HepG2 (cell line): Measurements from ENCODE around the gene PLPP3. TPM values are rescaled to one million over a fixed set of nuclear protein-coding genes. Genes with fewer than 3 reads are reported as not detected.

Experiments
- CENPX ChIP-seq: sonication (generic); formaldehyde crosslinking; IDR thresholded peaks from 2 replicates; pipeline ENCODE4 v1.9.0; 2021; ENCODE audit warnings: mild to moderate bottlenecking, missing genetic modification reagents, moderate library complexity
- FLYWCH1 ChIP-seq: sonication (generic); formaldehyde crosslinking; IDR thresholded peaks from 2 replicates; pipeline ENCODE4 v1.8.1; 2023; ENCODE audit warnings: mild to moderate bottlenecking, missing genetic modification reagents
- FOXP1 ChIP-seq, 2 experiments: fragments of 450-650 bp in 1 of 2; IDR thresholded peaks; 2 replicates each; pipeline ENCODE4 v1.6.1; 2017 to 2018; ENCODE audit warnings: antibody characterized with exemption in 1 of 2
- MTA3 ChIP-seq: sonication (generic); formaldehyde crosslinking; IDR thresholded peaks from 2 replicates; pipeline ENCODE4 v1.4.0; 2020; ENCODE audit warnings: missing genetic modification reagents
- NR0B2 ChIP-seq: sonication (generic); formaldehyde crosslinking; IDR thresholded peaks from 2 replicates; pipeline ENCODE4 v1.4.0; 2020; ENCODE audit warnings: mild to moderate bottlenecking, missing genetic modification reagents
- PAWR ChIP-seq: sonication (generic); formaldehyde crosslinking; IDR thresholded peaks from 2 replicates; pipeline ENCODE4 v1.4.0; 2020; ENCODE audit warnings: missing genetic modification reagents, mild to moderate bottlenecking, borderline replicate concordance
- PAX8 ChIP-seq: sonication (generic); formaldehyde crosslinking; IDR thresholded peaks from 2 replicates; pipeline ENCODE4 v1.8.0; 2022; ENCODE audit warnings: mild to moderate bottlenecking, missing genetic modification reagents, borderline replicate concordance
- RARA ChIP-seq: IDR thresholded peaks from 2 replicates; pipeline ENCODE4 v1.6.1; 2016; ENCODE audit warnings: missing genetic modification reagents, missing compliant biosample characterization
- SIX4 ChIP-seq: sonication (generic); formaldehyde crosslinking; IDR thresholded peaks from 2 replicates; pipeline ENCODE4 v1.4.0; 2020; ENCODE audit warnings: missing genetic modification reagents
- YEATS2 ChIP-seq: sonication (generic); formaldehyde crosslinking; IDR thresholded peaks from 2 replicates; pipeline ENCODE4 v1.4.0; 2020; ENCODE audit warnings: missing genetic modification reagents, borderline replicate concordance
- ZBTB39 ChIP-seq: sonication (generic); formaldehyde crosslinking; IDR thresholded peaks from 2 replicates; pipeline ENCODE4 v1.5.0; 2020; ENCODE audit warnings: missing genetic modification reagents
- ZBTB8A ChIP-seq: sonication (generic); formaldehyde crosslinking; IDR thresholded peaks from 2 replicates; pipeline ENCODE4 v1.4.0; 2020; ENCODE audit warnings: mild to moderate bottlenecking, low read depth, missing genetic modification reagents, borderline replicate concordance
- ZFP36 ChIP-seq: fragments of 150-350 bp; IDR thresholded peaks from 2 replicates; pipeline ENCODE4 v1.6.1; 2018; ENCODE audit warnings: borderline replicate concordance, low read length, low read depth; ENCODE audit not compliant: partially characterized antibody
- ZFY ChIP-seq: sonication (generic); formaldehyde crosslinking; IDR thresholded peaks from 2 replicates; pipeline ENCODE4 v1.4.0; 2020; ENCODE audit warnings: missing genetic modification reagents
- ZIK1 ChIP-seq: sonication (generic); formaldehyde crosslinking; IDR thresholded peaks from 2 replicates; pipeline ENCODE4 v1.5.0; 2020; ENCODE audit warnings: mild to moderate bottlenecking, low read depth, missing genetic modification reagents, borderline replicate concordance
- ZNF136 ChIP-seq: sonication (generic); formaldehyde crosslinking; IDR thresholded peaks from 2 replicates; pipeline ENCODE4 v1.8.1; 2022; ENCODE audit warnings: low read depth, mild to moderate bottlenecking, moderate library complexity, missing genetic modification reagents
- ZNF510 ChIP-seq: sonication (generic); formaldehyde crosslinking; IDR thresholded peaks from 2 replicates; pipeline ENCODE4 v1.4.0; 2020; ENCODE audit warnings: low read depth, mild to moderate bottlenecking, missing genetic modification reagents
- ZNF766 ChIP-seq: sonication (generic); formaldehyde crosslinking; IDR thresholded peaks from 2 replicates; pipeline ENCODE4 v1.5.0; 2020; ENCODE audit warnings: missing genetic modification reagents, borderline replicate concordance
- polyA plus RNA-seq, 8 experiments: library from polyadenylated mRNA; depleted of rRNA in 3 of 8; stranded (reverse) in 7 of 8; unstranded in 1 of 8; fragments of >200 nt; fragmentation: Illumina TruSeq in 4 of 8; extraction: Trizol in 4 of 8; gene quantifications; 2 replicates each; pipeline versions ENCODE4 v1.2.1 to v1.2.3, GENCODE V29; 2011 to 2016; ENCODE audit warnings: low read depth in 4 of 8, missing spikeins in 1 of 8, mixed read lengths in 1 of 8; ENCODE audit not compliant: insufficient read depth in 1 of 8
- total RNA-seq, 5 experiments: library from RNA; depleted of rRNA; stranded (reverse); fragments of >200 nt; fragmentation: Illumina TruSeq; extraction: Trizol; gene quantifications; 2 replicates each; pipeline ENCODE4 v1.2.3, GENCODE V29; 2016; ENCODE audit warnings: low read depth in 1 of 5
- TF ChIP-seq, protein P1 (sequence below): sonication (generic); formaldehyde crosslinking; IDR thresholded peaks from 2 replicates; pipeline ENCODE4 v1.5.1; 2020; ENCODE audit warnings: mild to moderate bottlenecking, missing genetic modification reagents, moderate library complexity
- TF ChIP-seq, protein P2 (sequence below): sonication (generic); formaldehyde crosslinking; IDR thresholded peaks from 2 replicates; pipeline ENCODE4 v1.4.0; 2020; ENCODE audit warnings: missing genetic modification reagents, borderline replicate concordance
- TF ChIP-seq, protein P3 (sequence below): sonication (generic); formaldehyde crosslinking; IDR thresholded peaks from 2 replicates; pipeline ENCODE4 v1.5.0; 2020; ENCODE audit warnings: mild to moderate bottlenecking, missing genetic modification reagents, borderline replicate concordance

PLPP3 gene
- total and polyA plus RNA-seq, 2 of the 13 experiments (the other 11 are each of a cell fraction or from before 2014, with no cell fraction given) = 49.7 to 65.8 TPM

GRCh38 chr1:56508523-56508983 is 70.8 kb downstream of the PLPP3 start (continued):
- TF ChIP-seq, protein P1, sequence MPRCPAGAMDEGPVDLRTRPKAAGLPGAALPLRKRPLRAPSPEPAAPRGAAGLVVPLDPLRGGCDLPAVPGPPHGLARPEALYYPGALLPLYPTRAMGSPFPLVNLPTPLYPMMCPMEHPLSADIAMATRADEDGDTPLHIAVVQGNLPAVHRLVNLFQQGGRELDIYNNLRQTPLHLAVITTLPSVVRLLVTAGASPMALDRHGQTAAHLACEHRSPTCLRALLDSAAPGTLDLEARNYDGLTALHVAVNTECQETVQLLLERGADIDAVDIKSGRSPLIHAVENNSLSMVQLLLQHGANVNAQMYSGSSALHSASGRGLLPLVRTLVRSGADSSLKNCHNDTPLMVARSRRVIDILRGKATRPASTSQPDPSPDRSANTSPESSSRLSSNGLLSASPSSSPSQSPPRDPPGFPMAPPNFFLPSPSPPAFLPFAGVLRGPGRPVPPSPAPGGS = peak; percentile 90; the same call in 1 of the 2 replicates
- TF ChIP-seq ZFY (CRISPR knock-in tag) = peak; percentile 66
- no peak for TF ChIP-seq MTA3 (CRISPR knock-in tag)
- peak; percentile 92 for TF ChIP-seq SIX4
- peak; percentile 97 for TF ChIP-seq RARA (CRISPR knock-in tag)
- TF ChIP-seq ZFP36 = no peak
- TF ChIP-seq YEATS2 (CRISPR knock-in tag) = peak; percentile 88; the same call in 1 of the 2 replicates
- TF ChIP-seq ZBTB8A (CRISPR knock-in tag) = no peak
- TF ChIP-seq ZIK1 (CRISPR knock-in tag) = peak; percentile 93
- TF ChIP-seq ZNF136 (CRISPR knock-in tag) = 0 out of 2 replicates have a peak, but pooled peaks have one; percentile 65
- TF ChIP-seq NR0B2 (CRISPR knock-in tag) = peak; percentile 95
- no peak for TF ChIP-seq PAWR (CRISPR knock-in tag)
- TF ChIP-seq CENPX (CRISPR knock-in tag) = no peak
- TF ChIP-seq FOXP1 (IDR thresholded peaks at IDR 0.05) = no peak
- TF ChIP-seq FOXP1 (CRISPR knock-in tag; IDR thresholded peaks at IDR 0.05) = peak; percentile 89
- no peak for TF ChIP-seq PAX8
- TF ChIP-seq ZNF766 (CRISPR knock-in tag) = peak; percentile 97; the same call in 1 of the 2 replicates
- peak; percentile 62; the same call in 1 of the 2 replicates for TF ChIP-seq FLYWCH1
- TF ChIP-seq ZBTB39 (CRISPR knock-in tag) = no peak
- TF ChIP-seq, protein P2, sequence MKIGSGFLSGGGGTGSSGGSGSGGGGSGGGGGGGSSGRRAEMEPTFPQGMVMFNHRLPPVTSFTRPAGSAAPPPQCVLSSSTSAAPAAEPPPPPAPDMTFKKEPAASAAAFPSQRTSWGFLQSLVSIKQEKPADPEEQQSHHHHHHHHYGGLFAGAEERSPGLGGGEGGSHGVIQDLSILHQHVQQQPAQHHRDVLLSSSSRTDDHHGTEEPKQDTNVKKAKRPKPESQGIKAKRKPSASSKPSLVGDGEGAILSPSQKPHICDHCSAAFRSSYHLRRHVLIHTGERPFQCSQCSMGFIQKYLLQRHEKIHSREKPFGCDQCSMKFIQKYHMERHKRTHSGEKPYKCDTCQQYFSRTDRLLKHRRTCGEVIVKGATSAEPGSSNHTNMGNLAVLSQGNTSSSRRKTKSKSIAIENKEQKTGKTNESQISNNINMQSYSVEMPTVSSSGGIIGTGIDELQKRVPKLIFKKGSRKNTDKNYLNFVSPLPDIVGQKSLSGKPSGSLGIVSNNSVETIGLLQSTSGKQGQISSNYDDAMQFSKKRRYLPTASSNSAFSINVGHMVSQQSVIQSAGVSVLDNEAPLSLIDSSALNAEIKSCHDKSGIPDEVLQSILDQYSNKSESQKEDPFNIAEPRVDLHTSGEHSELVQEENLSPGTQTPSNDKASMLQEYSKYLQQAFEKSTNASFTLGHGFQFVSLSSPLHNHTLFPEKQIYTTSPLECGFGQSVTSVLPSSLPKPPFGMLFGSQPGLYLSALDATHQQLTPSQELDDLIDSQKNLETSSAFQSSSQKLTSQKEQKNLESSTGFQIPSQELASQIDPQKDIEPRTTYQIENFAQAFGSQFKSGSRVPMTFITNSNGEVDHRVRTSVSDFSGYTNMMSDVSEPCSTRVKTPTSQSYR (CRISPR knock-in tag) = peak; percentile 90
- no peak for TF ChIP-seq ZNF510 (CRISPR knock-in tag)
- TF ChIP-seq, protein P3, sequence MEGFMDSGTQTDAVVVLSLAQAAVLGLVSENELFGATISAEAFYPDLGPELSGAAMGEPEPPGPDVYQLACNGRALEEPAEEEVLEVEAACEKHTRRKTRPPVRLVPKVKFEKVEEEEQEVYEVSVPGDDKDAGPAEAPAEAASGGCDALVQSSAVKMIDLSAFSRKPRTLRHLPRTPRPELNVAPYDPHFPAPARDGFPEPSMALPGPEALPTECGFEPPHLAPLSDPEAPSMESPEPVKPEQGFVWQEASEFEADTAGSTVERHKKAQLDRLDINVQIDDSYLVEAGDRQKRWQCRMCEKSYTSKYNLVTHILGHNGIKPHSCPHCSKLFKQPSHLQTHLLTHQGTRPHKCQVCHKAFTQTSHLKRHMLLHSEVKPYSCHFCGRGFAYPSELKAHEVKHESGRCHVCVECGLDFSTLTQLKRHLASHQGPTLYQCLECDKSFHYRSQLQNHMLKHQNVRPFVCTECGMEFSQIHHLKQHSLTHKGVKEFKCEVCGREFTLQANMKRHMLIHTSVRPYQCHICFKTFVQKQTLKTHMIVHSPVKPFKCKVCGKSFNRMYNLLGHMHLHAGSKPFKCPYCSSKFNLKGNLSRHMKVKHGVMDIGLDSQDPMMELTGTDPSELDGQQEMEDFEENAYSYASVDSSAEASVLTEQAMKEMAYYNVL = peak; percentile 96
